Fibroblast of villous mesenchyme (primary cell): ENCODE results near the gene SIGLEC11. TPM values are rescaled to one million over a fixed set of nuclear protein-coding genes. Genes with fewer than 3 reads are reported as not detected.

Experiments used
- DNase-seq: peaks from one replicate; pipeline ENCODE4 v3.0.0-alpha.2; 2010; ENCODE audit warnings: low read depth
- H3K4me3 ChIP-seq: 2 replicates; pipeline ENCODE4 v1.5.1; 2011; ENCODE audit warnings: low read depth, mild to moderate bottlenecking, low read length
- total RNA-seq: library from RNA; depleted of rRNA; stranded (reverse); fragments of >200 nt; gene quantifications from 2 replicates; pipeline ENCODE4 v1.2.3, GENCODE V29; 2012
- TF ChIP-seq, protein P1 (sequence below): IDR thresholded peaks from 2 replicates; pipeline ENCODE4 v1.5.1; 2012; ENCODE audit warnings: low read depth, mild to moderate bottlenecking, low read length; ENCODE audit not compliant: insufficient read depth

SIGLEC11 gene
- total RNA-seq, 1 donor = not detected

DNA sequence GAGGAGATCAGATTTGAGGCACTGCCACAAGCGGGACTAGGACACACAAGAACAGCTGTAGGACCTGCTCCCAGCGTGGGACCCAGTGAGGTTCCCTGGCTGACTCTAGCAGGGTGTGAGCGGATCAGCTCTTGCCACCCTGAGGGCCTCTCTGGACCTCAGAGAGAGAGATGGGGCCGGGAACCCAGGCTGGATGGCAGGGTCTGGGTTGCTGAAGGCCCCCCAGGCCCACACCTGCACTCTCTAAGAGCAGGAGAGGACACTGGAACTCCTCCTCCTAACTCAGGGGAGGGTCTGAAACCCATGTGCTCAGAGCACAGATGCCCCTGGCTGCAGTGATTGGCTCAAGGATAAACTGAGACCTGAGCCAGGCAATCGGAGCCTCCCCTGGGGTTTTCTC is 50.8 kb downstream of the SIGLEC11 start:
- DNase-seq = no peak
- H3K4me3 ChIP-seq = no peak overlapping the region
- TF ChIP-seq, protein P1, sequence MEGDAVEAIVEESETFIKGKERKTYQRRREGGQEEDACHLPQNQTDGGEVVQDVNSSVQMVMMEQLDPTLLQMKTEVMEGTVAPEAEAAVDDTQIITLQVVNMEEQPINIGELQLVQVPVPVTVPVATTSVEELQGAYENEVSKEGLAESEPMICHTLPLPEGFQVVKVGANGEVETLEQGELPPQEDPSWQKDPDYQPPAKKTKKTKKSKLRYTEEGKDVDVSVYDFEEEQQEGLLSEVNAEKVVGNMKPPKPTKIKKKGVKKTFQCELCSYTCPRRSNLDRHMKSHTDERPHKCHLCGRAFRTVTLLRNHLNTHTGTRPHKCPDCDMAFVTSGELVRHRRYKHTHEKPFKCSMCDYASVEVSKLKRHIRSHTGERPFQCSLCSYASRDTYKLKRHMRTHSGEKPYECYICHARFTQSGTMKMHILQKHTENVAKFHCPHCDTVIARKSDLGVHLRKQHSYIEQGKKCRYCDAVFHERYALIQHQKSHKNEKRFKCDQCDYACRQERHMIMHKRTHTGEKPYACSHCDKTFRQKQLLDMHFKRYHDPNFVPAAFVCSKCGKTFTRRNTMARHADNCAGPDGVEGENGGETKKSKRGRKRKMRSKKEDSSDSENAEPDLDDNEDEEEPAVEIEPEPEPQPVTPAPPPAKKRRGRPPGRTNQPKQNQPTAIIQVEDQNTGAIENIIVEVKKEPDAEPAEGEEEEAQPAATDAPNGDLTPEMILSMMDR = no peak

DNA sequence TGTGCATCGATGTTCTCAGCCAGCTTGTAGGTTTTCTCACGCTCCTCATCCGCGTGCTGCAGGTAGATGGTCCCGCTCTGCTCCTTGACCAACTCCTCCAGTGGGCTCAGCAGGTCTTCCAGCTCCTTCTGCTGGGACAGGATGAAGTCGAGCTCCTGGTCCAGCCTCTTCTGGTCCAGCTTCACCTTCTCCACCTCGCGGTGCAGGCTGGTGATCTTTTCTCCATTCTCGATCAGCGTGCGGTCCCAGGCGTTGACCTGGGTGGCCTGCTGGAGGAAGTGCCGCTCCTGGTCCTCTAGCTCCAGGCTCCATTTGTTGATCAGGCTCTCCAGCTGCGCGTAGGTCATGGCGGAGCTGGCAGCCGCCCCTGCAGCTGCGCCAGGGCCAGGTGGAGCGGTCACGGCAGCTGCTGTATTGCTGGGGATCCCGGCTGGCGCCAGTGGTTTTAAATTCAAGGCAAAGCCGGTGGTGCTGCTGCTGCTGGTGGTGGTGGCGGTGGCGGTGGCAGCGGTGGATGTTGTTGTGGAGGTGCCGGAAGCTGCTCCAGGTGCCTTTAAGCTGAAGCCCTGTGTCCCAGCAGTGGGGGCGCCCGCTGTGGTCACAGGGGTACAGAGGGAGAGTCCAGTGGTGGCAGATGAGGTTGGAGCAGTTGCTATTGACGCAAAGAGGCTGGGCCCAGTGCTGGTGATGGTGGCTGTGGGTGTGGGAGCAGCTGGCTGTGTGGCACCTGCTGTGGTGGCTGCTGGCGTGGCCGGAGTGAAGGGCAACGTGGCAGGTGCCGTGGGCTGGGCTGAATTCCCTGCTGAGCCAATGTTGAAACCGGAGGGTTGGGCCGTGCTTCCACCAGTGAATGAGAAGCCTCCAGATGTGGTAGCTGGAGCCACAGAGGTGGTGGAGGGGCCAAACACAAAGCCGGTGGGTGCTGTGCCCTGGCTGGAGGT is 52.2 kb downstream of the SIGLEC11 start:
- TF ChIP-seq, protein P1 = no peak
- H3K4me3 ChIP-seq = no peak overlapping the region
- no peak for DNase-seq

DNA sequence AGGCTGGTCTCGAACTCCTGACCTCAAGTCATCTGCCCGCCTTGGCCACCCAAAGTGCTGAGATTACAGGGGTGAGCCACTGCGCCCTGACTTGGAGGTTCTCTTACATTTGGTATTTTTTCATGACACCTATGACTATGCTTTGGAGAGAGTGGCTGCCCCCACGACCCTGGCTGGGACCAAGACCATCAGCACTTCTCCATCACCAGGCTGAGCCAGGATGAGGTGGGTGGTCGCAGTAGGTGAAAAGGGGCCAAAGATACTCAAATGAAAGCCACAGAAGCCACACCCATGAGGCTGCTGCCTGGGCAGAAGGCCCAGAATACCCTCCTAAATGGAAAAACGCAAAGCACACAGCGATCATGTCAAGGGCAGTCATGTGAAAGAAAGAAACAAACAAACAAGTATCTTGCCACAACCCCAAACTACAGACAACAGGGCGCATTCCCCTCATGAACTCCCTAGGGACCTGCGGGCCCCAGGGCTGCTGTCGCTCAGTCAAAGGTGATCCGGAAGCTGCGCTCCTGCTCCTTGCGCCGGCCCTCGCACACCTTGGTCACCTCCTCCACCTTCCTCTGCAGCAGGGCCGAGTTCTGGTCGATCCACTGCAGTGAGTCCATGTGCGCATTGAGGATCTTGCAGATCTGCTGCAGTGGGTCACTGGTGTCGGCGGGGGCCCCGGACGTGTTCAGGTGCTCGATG is 53.1 kb downstream of the SIGLEC11 start:
- no peak overlapping the region for H3K4me3 ChIP-seq
- DNase-seq = no peak
- TF ChIP-seq, protein P1 = no peak

DNA sequence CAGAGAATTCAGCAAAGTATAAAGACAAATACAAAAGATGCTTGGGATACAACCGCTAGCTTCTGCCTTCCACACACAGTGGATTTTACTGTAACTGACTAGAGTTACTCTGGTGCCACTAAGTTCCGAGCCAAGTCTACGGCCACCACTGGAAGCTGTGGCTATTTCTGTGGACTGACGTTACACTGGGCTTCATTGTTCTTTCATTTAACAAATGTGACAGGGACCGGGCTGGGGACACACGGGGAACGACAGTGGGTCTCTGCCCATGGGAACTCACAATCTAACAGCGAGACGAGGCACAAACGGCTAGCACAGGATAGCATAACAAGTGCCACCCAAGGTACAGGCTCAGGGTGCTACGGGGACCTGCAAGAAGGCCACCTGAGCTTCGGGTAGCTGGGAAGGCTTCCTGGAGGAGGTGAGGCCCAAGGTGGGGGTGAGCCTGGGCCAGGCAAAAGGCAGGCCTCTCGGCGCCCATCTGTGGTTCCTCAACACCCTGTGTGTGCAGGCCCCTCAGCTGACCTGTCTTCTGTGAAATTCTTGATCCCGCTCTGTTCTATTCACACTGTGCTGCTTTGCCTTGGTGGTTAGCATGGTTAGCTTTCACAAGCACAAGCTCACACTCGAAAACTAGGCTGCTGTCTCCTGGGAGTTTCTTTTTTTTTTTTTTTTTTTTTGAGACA is 54.0 kb downstream of the SIGLEC11 start:
- TF ChIP-seq, protein P1 = no peak
- no peak for DNase-seq
- no peak overlapping the region for H3K4me3 ChIP-seq

DNA sequence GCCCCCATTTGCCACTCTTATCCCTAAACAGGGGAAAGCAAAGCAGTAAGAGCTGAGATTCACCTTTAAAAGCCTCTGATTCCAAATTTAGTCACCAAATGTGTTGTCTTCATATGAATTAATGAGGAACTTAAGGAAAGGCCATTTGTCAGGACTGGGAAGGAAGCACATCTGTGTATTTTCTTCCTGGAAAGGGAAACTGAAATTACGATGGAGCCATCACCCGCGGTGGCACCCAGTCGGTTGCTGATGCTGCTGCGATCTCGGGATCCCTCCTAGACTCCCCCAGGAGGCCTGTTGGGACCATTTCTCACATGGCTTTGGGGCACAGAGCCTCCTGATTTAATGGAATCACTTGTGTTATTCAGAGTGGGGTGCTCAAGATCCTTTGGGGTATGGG is 56.8 kb downstream of the SIGLEC11 start:
- no peak overlapping the region for H3K4me3 ChIP-seq
- TF ChIP-seq, protein P1 = no peak
- no peak for DNase-seq

Other genes starting within 250 kb of the SIGLEC11 start
- 0.43 TPM in 1 of 2 replicates, not detected in the other for gene TSKS, start 197.9 kb downstream of the SIGLEC11 start, total RNA-seq
- 92.0 and 97.0 TPM in 2 replicates for gene AP2A1, start 194.2 kb downstream of the SIGLEC11 start, total RNA-seq
- gene FUZ, start 147.9 kb downstream of the SIGLEC11 start, total RNA-seq = 15.1 and 19.3 TPM in 2 replicates
- gene MED25, start 142.9 kb downstream of the SIGLEC11 start, total RNA-seq = 21.6 and 21.9 TPM in 2 replicates
- gene PTOV1, start 110.0 kb downstream of the SIGLEC11 start, total RNA-seq = 47.9 and 53.5 TPM in 2 replicates
- gene PNKP, start 93.6 kb downstream of the SIGLEC11 start, total RNA-seq = 40.2 and 64.1 TPM in 2 replicates
- gene AKT1S1, start 83.8 kb downstream of the SIGLEC11 start, total RNA-seq = 11.9 and 12.5 TPM in 2 replicates
- gene TBC1D17, start 83.5 kb downstream of the SIGLEC11 start, total RNA-seq = 23.3 and 27.4 TPM in 2 replicates
- gene IL4I1, start 64.3 kb downstream of the SIGLEC11 start, total RNA-seq = 0.43 and 0.64 TPM in 2 replicates
- 8.2 and 9.0 TPM in 2 replicates for gene ATF5, start 32.0 kb downstream of the SIGLEC11 start, total RNA-seq
- gene NUP62, start 31.7 kb downstream of the SIGLEC11 start, total RNA-seq = 25.8 and 43.2 TPM in 2 replicates
- gene VRK3, start 64.2 kb upstream of the SIGLEC11 start, total RNA-seq = 20.3 and 28.5 TPM in 2 replicates
- gene ZNF473, start 64.8 kb upstream of the SIGLEC11 start, total RNA-seq = 6.4 and 7.3 TPM in 2 replicates
- not detected in 2 replicates for gene IZUMO2, start 202.1 kb upstream of the SIGLEC11 start, total RNA-seq
- gene MYH14, start 242.4 kb upstream of the SIGLEC11 start, total RNA-seq = not detected in 2 replicates